K562 (cell line): ENCODE results near the gene ARHGAP8. TPM values are rescaled to one million over a fixed set of nuclear protein-coding genes. Genes with fewer than 3 reads are reported as not detected.

Experiments
- ATAC-seq: fragments of 200-7000 bp; cut with Tn5 transposase; 3 replicates; pipeline ENCODE4 v1.9.1; 2020; ENCODE audit warnings: moderate library complexity
- BruUV-seq: library from RNA; stranded (reverse); fragments of 400-500 nt; replicated peaks from 2 replicates; lab custom pipeline; 2021; lab: Mats Ljungman, UMichigan
- CTCF ChIA-PET: fragments of 300-600 bp; formaldehyde crosslinking; extraction: SDS; loops from one replicate; lab custom pipeline; 2021; ENCODE audit warnings: low intra/inter-chr PET ratio; lab: Yijun Ruan, JAX
- POLR2A ChIA-PET: fragments of 300-600, 350-650 bp; sonication (Branson Sonifier 250); formaldehyde crosslinking; extraction: SDS; loops from one replicate; lab custom pipeline; 2021; ENCODE audit warnings: antibody characterized with exemption, inconsistent platforms; lab: Yijun Ruan, JAX
- DNase-seq, 4 experiments: peaks; one replicate each; pipeline versions ENCODE4 v3.0.0 to v3.0.0-alpha.2; 2011 to 2018; ENCODE audit warnings: low spot score in 3 of 4, mixed read lengths in 3 of 4; ENCODE audit errors: extremely low read depth in 1 of 4
- FAIRE-seq: peaks from 2 replicates; lab custom pipeline; 2011; peaks lifted over from hg19 to GRCh38; lab: Jason Lieb, UNC
- H2AFZ ChIP-seq: 2 replicates; pipeline ENCODE4 v1.6.0; 2011; ENCODE audit warnings: low read depth, low read length, control low read depth, inconsistent platforms
- H3K27ac ChIP-seq: fragments of 200-600 bp; 3 replicates; pipeline ENCODE4 v1.8.0; 2011; ENCODE audit warnings: low read depth, mild to moderate bottlenecking, control low read depth, inconsistent platforms, low read length, moderate library complexity, mixed read lengths; ENCODE audit errors: extremely low read depth
- H3K27me3 ChIP-seq, 2 experiments: fragments of 300-600 bp in 1 of 2; 2 replicates in 1 of 2; 3 replicates in 1 of 2; pipeline versions ENCODE4 v1.6.0 to v1.8.0; 2011; ENCODE audit warnings: inconsistent platforms in 2 of 2, low read length in 2 of 2, mild to moderate bottlenecking in 1 of 2, mixed read lengths in 1 of 2, moderate library complexity in 1 of 2; ENCODE audit not compliant: control insufficient read depth in 2 of 2, insufficient read depth in 2 of 2
- H3K36me3 ChIP-seq: fragments of 300-600 bp; 3 replicates; pipeline ENCODE4 v1.8.0; 2011; ENCODE audit warnings: mild to moderate bottlenecking, low read length, inconsistent platforms; ENCODE audit not compliant: control insufficient read depth, insufficient read depth
- H3K4me1 ChIP-seq, 2 experiments: fragments of 200-600 bp in 1 of 2; replicated peaks in 1 of 2; 2 replicates in 1 of 2; 3 replicates in 1 of 2; pipeline versions ENCODE4 v1.5.1 to v1.8.0; 2011; ENCODE audit warnings: inconsistent platforms in 2 of 2, low read length in 2 of 2, mild to moderate bottlenecking in 1 of 2, mixed read lengths in 1 of 2, moderate library complexity in 1 of 2; ENCODE audit not compliant: control insufficient read depth in 2 of 2, insufficient read depth in 2 of 2
- H3K4me2 ChIP-seq: 2 replicates; pipeline ENCODE4 v1.6.1; 2011; ENCODE audit warnings: low read length, control low read depth, inconsistent platforms, mixed read lengths; ENCODE audit not compliant: insufficient read depth
- H3K4me3 ChIP-seq: fragments of 200-600 bp; sonication (generic), shearing (Covaris generic); 2 replicates; pipeline ENCODE4 v1.5.1; 2016; ENCODE audit warnings: control low read depth, inconsistent platforms
- H3K79me2 ChIP-seq: fragments of 200-600 bp; 3 replicates; pipeline ENCODE4 v1.8.0; 2011; ENCODE audit warnings: low read length, inconsistent platforms; ENCODE audit not compliant: control insufficient read depth, insufficient read depth
- H3K9ac ChIP-seq, 2 experiments: 2 replicates each; pipeline versions ENCODE4 v1.6.0 to v1.6.1; 2011; ENCODE audit warnings: low read depth in 2 of 2, low read length in 2 of 2, control low read depth in 1 of 2, inconsistent platforms in 1 of 2, mild to moderate bottlenecking in 1 of 2, mixed read lengths in 1 of 2; ENCODE audit not compliant: insufficient read depth in 1 of 2
- H3K9me1 ChIP-seq: one replicate; pipeline ENCODE4 v1.6.0; 2011; ENCODE audit warnings: inconsistent platforms, mild to moderate bottlenecking, low read length, moderate library complexity; ENCODE audit not compliant: control insufficient read depth, insufficient read depth
- H3K9me3 ChIP-seq: replicated peaks from 2 replicates; pipeline ENCODE4 v1.5.1; 2011; ENCODE audit warnings: low read depth, low read length, inconsistent platforms; ENCODE audit not compliant: control insufficient read depth, insufficient read depth
- H4K20me1 ChIP-seq: replicated peaks from 2 replicates; pipeline ENCODE4 v1.6.1; 2011; ENCODE audit warnings: low read length, inconsistent platforms, mixed read lengths; ENCODE audit not compliant: control insufficient read depth, insufficient read depth
- BCL6 ChIP-seq: fragments of 250-450 bp; sonication (Bioruptor Pico); IDR thresholded peaks from 2 replicates; pipeline ENCODE4 v1.4.0; 2020
- CBFA2T2 ChIP-seq: fragments of 450-650 bp; conservative IDR thresholded peaks from 2 replicates; pipeline ENCODE4 v1.6.1; 2017; ENCODE audit warnings: mild to moderate bottlenecking
- CREB3L1 ChIP-seq: fragments of 450-650 bp; IDR thresholded peaks from 2 replicates; pipeline ENCODE4 v1.6.1; 2014; ENCODE audit warnings: low read depth, mild to moderate bottlenecking, moderate library complexity, borderline replicate concordance
- EWSR1 ChIP-seq: fragments of 450-650 bp; IDR thresholded peaks from 2 replicates; pipeline ENCODE4 v1.6.1; 2018; ENCODE audit warnings: borderline replicate concordance, mild to moderate bottlenecking, low read depth, moderate library complexity; ENCODE audit not compliant: partially characterized antibody
- GABPB2 ChIP-seq: fragments of 250-450 bp; sonication (Bioruptor Pico); conservative IDR thresholded peaks from 2 replicates; pipeline ENCODE4 v1.5.1; 2021; ENCODE audit warnings: mild to moderate bottlenecking
- HNRNPLL ChIP-seq: fragments of 200-400 bp; formaldehyde crosslinking; IDR thresholded peaks from 2 replicates; pipeline ENCODE4 v1.6.1; 2017; ENCODE audit warnings: low read length, low read depth, mild to moderate bottlenecking; ENCODE audit not compliant: poor library complexity, severe bottlenecking
- MAFF ChIP-seq: IDR thresholded peaks from 2 replicates; pipeline ENCODE4 v1.6.1; 2012; ENCODE audit warnings: low read length, improper control_type of control experiment
- NCOA6 ChIP-seq: fragments of 450-650 bp; IDR thresholded peaks from 2 replicates; pipeline ENCODE4 v1.6.1; 2017; ENCODE audit warnings: mild to moderate bottlenecking
- SLC30A9 ChIP-seq: fragments of 250-450 bp; sonication (Bioruptor Pico); IDR thresholded peaks from 2 replicates; pipeline ENCODE4 v1.8.0; 2022; ENCODE audit warnings: mild to moderate bottlenecking, moderate library complexity
- SMC3 ChIP-seq: conservative IDR thresholded peaks from 2 replicates; pipeline ENCODE4 v1.6.1; 2011; ENCODE audit warnings: low read depth, low read length, improper control_type of control experiment; ENCODE audit not compliant: insufficient read depth
- SRF ChIP-seq, 2 experiments: fragments of 250-450, 450-650 bp in 1 of 2; sonication (Bioruptor Pico) in 1 of 2; sonication (generic) in 1 of 2; formaldehyde crosslinking; IDR thresholded peaks; 2 replicates each; pipeline versions ENCODE4 v1.5.0 to v1.5.1; 2020 to 2022; ENCODE audit warnings: mild to moderate bottlenecking in 1 of 2, missing genetic modification reagents in 1 of 2
- TARDBP ChIP-seq: fragments of 450-650 bp; IDR thresholded peaks from 2 replicates; pipeline ENCODE4 v1.6.1; 2016
- ZNF24 ChIP-seq: fragments of 450-650 bp; IDR thresholded peaks from 2 replicates; pipeline ENCODE4 v1.6.1; 2016
- whole genome bisulfite sequencing: fragments of 100-300 bp; shearing (Covaris generic); methylation state at CpG from one replicate; pipeline ENCODE4 v1.1.6; 2016; ENCODE audit warnings: low coverage, mixed read lengths; ENCODE audit not compliant: insufficient coverage; ENCODE audit errors: missing lambda C conversion rate; 5-methylcytosine and 5-hydroxymethylcytosine counted together
- in situ Hi-C: fragments of 300-500 bp; cut with MboI; formaldehyde crosslinking; loops from 4 replicates; pipeline ENCODE4 v1.15.0; 2018; ENCODE audit warnings: inconsistent platforms, mixed read lengths
- intact Hi-C: fragments of 100-400 bp; cut with micrococcal nuclease; formaldehyde crosslinking; loops from 2 replicates; pipeline ENCODE4 v1.14.2; 2022
- polyA plus RNA-seq, 8 experiments: library from polyadenylated mRNA; depleted of rRNA in 4 of 8; stranded (reverse) in 5 of 8; unstranded in 3 of 8; fragments of >200 nt; fragmentation: Nextera tagmentation in 2 of 8; fragmentation: Illumina TruSeq in 1 of 8; extraction: Ambion mirVana in 2 of 8; extraction: Trizol in 1 of 8; gene quantifications; 2 replicates each; pipeline versions ENCODE4 v1.2.1 to v1.2.3, GENCODE V29; 2011 to 2014; ENCODE audit warnings: inconsistent platforms in 1 of 8, missing spikeins in 1 of 8
- total RNA-seq, 7 experiments: library from RNA; depleted of rRNA in 6 of 7; stranded (reverse); fragments of >200 nt in 6 of 7; fragmentation: Illumina TruSeq in 2 of 7; extraction: Trizol in 2 of 7; gene quantifications; 2 replicates each; pipeline versions ENCODE4 v1.2.1 to v1.2.3, GENCODE V29; 2011 to 2021; ENCODE audit warnings: low replicate concordance in 1 of 7
- TF ChIP-seq, protein P1 (sequence below): sonication (generic); formaldehyde crosslinking; IDR thresholded peaks from 2 replicates; pipeline ENCODE4 v1.8.0; 2023; ENCODE audit warnings: mild to moderate bottlenecking, missing genetic modification reagents
- TF ChIP-seq, protein P2 (sequence below): fragments of 250-450 bp; sonication (Bioruptor Pico); IDR thresholded peaks from 2 replicates; pipeline ENCODE4 v1.5.0; 2021; ENCODE audit warnings: mild to moderate bottlenecking, borderline replicate concordance

The ARHGAP8 gene
- total and polyA plus RNA-seq, 9 of the 15 experiments (the other 6 are each of a cell fraction or from before 2014, with no cell fraction given) = 0.15 to 2.2 (median 0.62) TPM

DNA sequence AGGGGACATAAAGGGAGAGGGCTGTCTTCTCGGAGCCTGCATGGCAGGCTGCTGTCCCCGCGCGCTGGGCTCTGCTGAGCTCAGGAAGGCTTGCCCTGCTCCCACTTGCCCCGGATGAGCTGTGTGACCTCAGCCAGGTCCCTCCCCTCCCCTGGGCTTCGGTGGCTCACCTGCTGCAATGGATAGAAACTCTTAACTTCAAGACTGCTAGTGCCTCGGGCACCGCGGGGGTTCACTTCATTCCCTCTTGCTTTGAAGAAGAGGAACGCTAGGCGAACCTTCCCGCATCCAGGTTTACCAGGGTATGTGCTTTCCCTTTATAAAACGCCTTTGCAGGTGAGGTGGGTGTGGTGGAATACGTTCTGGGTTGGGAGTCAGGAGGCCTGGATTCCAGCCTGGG, 142.4 kb downstream of the ARHGAP8 start (continued):
- TF ChIP-seq, protein P1, sequence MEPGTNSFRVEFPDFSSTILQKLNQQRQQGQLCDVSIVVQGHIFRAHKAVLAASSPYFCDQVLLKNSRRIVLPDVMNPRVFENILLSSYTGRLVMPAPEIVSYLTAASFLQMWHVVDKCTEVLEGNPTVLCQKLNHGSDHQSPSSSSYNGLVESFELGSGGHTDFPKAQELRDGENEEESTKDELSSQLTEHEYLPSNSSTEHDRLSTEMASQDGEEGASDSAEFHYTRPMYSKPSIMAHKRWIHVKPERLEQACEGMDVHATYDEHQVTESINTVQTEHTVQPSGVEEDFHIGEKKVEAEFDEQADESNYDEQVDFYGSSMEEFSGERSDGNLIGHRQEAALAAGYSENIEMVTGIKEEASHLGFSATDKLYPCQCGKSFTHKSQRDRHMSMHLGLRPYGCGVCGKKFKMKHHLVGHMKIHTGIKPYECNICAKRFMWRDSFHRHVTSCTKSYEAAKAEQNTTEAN (CRISPR knock-in tag) = no peak
- no peak for TF ChIP-seq EWSR1

- intact Hi-C loops = no loop called here
- Histone ChIP-seq H2AFZ (no peak overlapping the region), H3K36me3 (no peaks in the 10 kb centered on the region), H3K9ac (no peak overlapping the region), H3K4me1 (no peaks in the 10 kb centered on the region), H4K20me1 (0 out of 2 replicates have a peak, but pooled peaks cover 4% of the 10 kb centered on the region), H3K4me2 (no peak overlapping the region), H3K27ac (no peak overlapping the region), H3K4me3 (no peak overlapping the region), H3K27me3 (peaks cover 2 to 18% of the 10 kb centered on the region in 2 experiments; a peak in 2 of 5 replicates), H3K79me2 (no peaks in the 10 kb centered on the region), H3K9me1 (no peaks in the 10 kb centered on the region), H3K9me3 (no peaks in the 10 kb centered on the region)
- no peak for ATAC-seq
- in situ Hi-C loops = no loop called here
- ChIA-PET POLR2A (interaction anchor here (0.5 to 1.0 kb wide), 2 partner anchors 12 to 96 kb away, joined by 3 read pairs; no protein-coding TSS in a partner anchor), CTCF (no interaction called here)
- DNase-seq = no peak
- under 1% methylated on average over 16 of the region's 23 CpGs for WGBS
- no peak for FAIRE-seq
- BruUV-seq = no TSS peak
- TF ChIP-seq SRF (CRISPR knock-in tag; IDR thresholded peaks at IDR 0.05) = no peak
- no peak for TF ChIP-seq SLC30A9 (CRISPR knock-in tag)
- TF ChIP-seq MAFF = no peak
- no peak for TF ChIP-seq HNRNPLL
- TF ChIP-seq NCOA6 = no peak
- TF ChIP-seq TARDBP = no peak
- no peak for TF ChIP-seq GABPB2 (CRISPR knock-in tag)
- TF ChIP-seq, protein P2, sequence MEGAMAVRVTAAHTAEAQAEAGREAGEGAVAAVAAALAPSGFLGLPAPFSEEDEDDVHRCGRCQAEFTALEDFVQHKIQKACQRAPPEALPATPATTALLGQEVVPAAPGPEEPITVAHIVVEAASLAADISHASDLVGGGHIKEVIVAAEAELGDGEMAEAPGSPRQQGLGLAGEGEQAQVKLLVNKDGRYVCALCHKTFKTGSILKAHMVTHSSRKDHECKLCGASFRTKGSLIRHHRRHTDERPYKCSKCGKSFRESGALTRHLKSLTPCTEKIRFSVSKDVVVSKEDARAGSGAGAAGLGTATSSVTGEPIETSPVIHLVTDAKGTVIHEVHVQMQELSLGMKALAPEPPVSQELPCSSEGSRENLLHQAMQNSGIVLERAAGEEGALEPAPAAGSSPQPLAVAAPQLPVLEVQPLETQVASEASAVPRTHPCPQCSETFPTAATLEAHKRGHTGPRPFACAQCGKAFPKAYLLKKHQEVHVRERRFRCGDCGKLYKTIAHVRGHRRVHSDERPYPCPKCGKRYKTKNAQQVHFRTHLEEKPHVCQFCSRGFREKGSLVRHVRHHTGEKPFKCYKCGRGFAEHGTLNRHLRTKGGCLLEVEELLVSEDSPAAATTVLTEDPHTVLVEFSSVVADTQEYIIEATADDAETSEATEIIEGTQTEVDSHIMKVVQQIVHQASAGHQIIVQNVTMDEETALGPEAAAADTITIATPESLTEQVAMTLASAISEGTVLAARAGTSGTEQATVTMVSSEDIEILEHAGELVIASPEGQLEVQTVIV = no peak
- no peak for TF ChIP-seq BCL6 (CRISPR knock-in tag)
- TF ChIP-seq CREB3L1 = no peak
- no peak for TF ChIP-seq SMC3
- no peak for TF ChIP-seq ZNF24
- TF ChIP-seq CBFA2T2 = no peak
Observed at GRCh38 chr22:44895296-44896055, 143.1 kb downstream of the ARHGAP8 start.
